Thyroid gland (tissue), 4 donors: ENCODE results near the gene ANKMY1. TPM values are rescaled to one million over a fixed set of nuclear protein-coding genes. Genes with fewer than 3 reads are reported as not detected.

Experiments used
- DNase-seq, 2 donors: peaks; one replicate each; pipeline ENCODE4 v3.0.0-alpha.2; 2019
- H3K27ac ChIP-seq, 3 donors: fragments of 200-600 bp; sonication (generic); 1 replicate in 2 of 3; 2 replicates in 1 of 3; pipeline ENCODE4 v1.5.1; 2016 to 2019; ENCODE audit warnings: mild to moderate bottlenecking in 1 of 3, moderate library complexity in 1 of 3
- H3K27me3 ChIP-seq: fragments of 200-600 bp; sonication (generic); one replicate; pipeline ENCODE4 v1.5.1; 2019
- H3K36me3 ChIP-seq, 2 donors: fragments of 200-600 bp; sonication (generic); one replicate each; pipeline ENCODE4 v1.5.1; 2016 to 2019
- H3K4me1 ChIP-seq, 2 donors: fragments of 200-600 bp; sonication (generic); one replicate each; pipeline ENCODE4 v1.5.1; 2017 to 2019
- H3K4me3 ChIP-seq, 3 donors: fragments of 200-600 bp; sonication (generic); replicated peaks in 1 of 3; 1 replicate in 2 of 3; 2 replicates in 1 of 3; pipeline ENCODE4 v1.5.1; 2016; ENCODE audit warnings: mild to moderate bottlenecking in 1 of 3
- H3K9me3 ChIP-seq: fragments of 200-600 bp; sonication (generic); one replicate; pipeline ENCODE4 v1.5.1; 2017
- CTCF ChIP-seq, 6 experiments: fragments of 200-600 bp in 3 of 6; fragments of 450-650 bp in 3 of 6; sonication (generic) in 3 of 6; IDR thresholded peaks; one replicate each; pipeline ENCODE4 v1.5.1; 2016 to 2019; ENCODE audit warnings: antibody characterized with exemption in 6 of 6, mild to moderate bottlenecking in 2 of 6, inconsistent platforms in 1 of 6, moderate library complexity in 1 of 6
- POLR2A ChIP-seq, 2 donors: fragments of 450-650 bp; IDR thresholded peaks; one replicate each; pipeline ENCODE4 v1.6.1; 2017; ENCODE audit warnings: antibody characterized with exemption in 2 of 2, mild to moderate bottlenecking in 2 of 2, moderate library complexity in 1 of 2
- WGBS, 2 donors: methylation state at CpG; one replicate each; pipeline ENCODE4 v1.1.5; 2017; 5-methylcytosine and 5-hydroxymethylcytosine counted together
- intact Hi-C: fragments of 100-400 bp; cut with DNase I; formaldehyde crosslinking; loops from one replicate; pipeline ENCODE4 v1.15.1; 2023
- total RNA-seq, 4 donors: library from RNA; depleted of rRNA; stranded (reverse); fragments of >200 nt; gene quantifications; one replicate each; pipeline ENCODE4 v1.2.3, GENCODE V29; 2016

ANKMY1 gene
- total RNA-seq, 4 donors from 2014 or later: 17.4 to 24.7 (median 21.0) TPM

- Histone ChIP-seq H3K36me3 (no peaks in the 10 kb centered on the region), H3K4me3 (no peak overlapping the region), H3K9me3 (no peaks in the 10 kb centered on the region), H3K27ac (no peak overlapping the region), H3K4me1 (no peaks in the 10 kb centered on the region), H3K27me3 (no peaks in the 10 kb centered on the region)
- TF ChIP-seq POLR2A (IDR thresholded peaks at IDR 0.05): no peak
- TF ChIP-seq CTCF (IDR thresholded peaks at IDR 0.05): no peak
- DNase-seq: no peak
- 97% methylated on average over 17 of the region's 17 CpGs; no CpG with 5 or more reads in 1 of the 2 donors for WGBS, 2 donors
- intact Hi-C loops: no loop called here
Observed at GRCh38 chr2:240443891-240444301, 113.9 kb downstream of the ANKMY1 start.

GRCh38 chr2:240442891-240443715 is 114.7 kb downstream of the ANKMY1 start:
- no peaks in the 10 kb centered on the region for H3K9me3 ChIP-seq
- intact Hi-C loops: no loop called here
- no peaks in the 10 kb centered on the region for H3K36me3 ChIP-seq
- H3K4me3 ChIP-seq: no peak overlapping the region
- no peak overlapping the region for H3K27ac ChIP-seq
- peak in 1 of 2 donors; percentile 44 for DNase-seq
- TF ChIP-seq CTCF (IDR thresholded peaks at IDR 0.05): no peak
- TF ChIP-seq POLR2A (IDR thresholded peaks at IDR 0.05): no peak
- H3K27me3 ChIP-seq: no peaks in the 10 kb centered on the region
- WGBS, 2 donors: 78% methylated on average over 21 of the region's 25 CpGs; no CpG with 5 or more reads in 1 of the 2 donors
- H3K4me1 ChIP-seq: peaks cover 2 to 3% of the 10 kb centered on the region in 2 donors

GRCh38 chr2:240441993-240442411 is 115.8 kb downstream of the ANKMY1 start:
- no peaks in the 10 kb centered on the region for H3K36me3 ChIP-seq
- H3K4me1 ChIP-seq: peaks cover 12 to 14% of the 10 kb centered on the region in 2 donors
- TF ChIP-seq POLR2A (IDR thresholded peaks at IDR 0.05): no peak
- no peak for TF ChIP-seq CTCF (IDR thresholded peaks at IDR 0.05)
- no peak for DNase-seq
- intact Hi-C loops: no loop called here
- 91 to 92% methylated on average over 12 to 13 of the region's 17 CpGs for WGBS, 2 donors
- no peaks in the 10 kb centered on the region for H3K9me3 ChIP-seq
- no peak overlapping the region for H3K27ac ChIP-seq
- H3K27me3 ChIP-seq: no peaks in the 10 kb centered on the region
- no peak overlapping the region for H3K4me3 ChIP-seq

GRCh38 chr2:240441326-240441992 is 116.3 kb downstream of the ANKMY1 start:
- TF ChIP-seq CTCF (IDR thresholded peaks at IDR 0.05): no peak
- Histone ChIP-seq H3K27ac (no peak overlapping the region), H3K4me1 (peaks cover 17 to 19% of the 10 kb centered on the region in 2 donors), H3K27me3 (no peaks in the 10 kb centered on the region), H3K9me3 (no peaks in the 10 kb centered on the region), H3K4me3 (no peak overlapping the region), H3K36me3 (no peaks in the 10 kb centered on the region)
- DNase-seq: no peak
- WGBS, 2 donors: 92 to 94% methylated on average over 8 to 10 of the region's 27 CpGs
- intact Hi-C loops: no loop called here
